HG03378 (cell line): ENCODE results near the gene LTBP1.

Experiments
- ATAC-seq: cut with Tn5 transposase; IDR thresholded peaks from one replicate; pipeline ENCODE4 v1.9.1; 2021; ENCODE audit warnings: mild to moderate bottlenecking, moderate library complexity; ENCODE audit not compliant: unreplicated experiment

Gene LTBP1

GRCh38 chr2:33069894-33070651, 123.3 kb downstream of the LTBP1 start:
- peak; percentile 89 for ATAC-seq

DNA sequence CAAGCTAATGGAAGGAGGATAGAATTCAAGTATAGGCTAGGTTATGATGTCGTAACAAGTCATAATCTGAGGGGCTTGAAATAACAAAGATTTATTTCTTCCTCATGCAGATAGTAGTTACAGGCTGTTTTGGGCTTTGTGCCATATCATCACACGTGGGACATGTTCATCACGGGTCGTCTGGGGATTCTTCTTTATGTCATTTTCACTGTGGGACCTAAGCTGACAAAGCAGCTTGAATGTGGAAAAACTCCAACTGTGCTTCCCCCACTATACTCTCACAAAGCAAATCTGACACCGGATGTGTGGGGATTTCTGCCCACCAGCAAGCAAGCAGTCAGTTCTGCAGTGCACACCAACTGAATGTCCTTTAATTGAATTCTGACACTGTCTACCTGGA, 124.8 kb downstream of the LTBP1 start:
- no peak for ATAC-seq

- ATAC-seq: no peak
Observed at GRCh38 chr2:33072614-33073013, 125.9 kb downstream of the LTBP1 start.

- no peak for ATAC-seq
Observed at GRCh38 chr2:33073018-33073417, 126.3 kb downstream of the LTBP1 start.

- ATAC-seq: no peak
Observed at GRCh38 chr2:33074197-33074596, 127.4 kb downstream of the LTBP1 start.

DNA sequence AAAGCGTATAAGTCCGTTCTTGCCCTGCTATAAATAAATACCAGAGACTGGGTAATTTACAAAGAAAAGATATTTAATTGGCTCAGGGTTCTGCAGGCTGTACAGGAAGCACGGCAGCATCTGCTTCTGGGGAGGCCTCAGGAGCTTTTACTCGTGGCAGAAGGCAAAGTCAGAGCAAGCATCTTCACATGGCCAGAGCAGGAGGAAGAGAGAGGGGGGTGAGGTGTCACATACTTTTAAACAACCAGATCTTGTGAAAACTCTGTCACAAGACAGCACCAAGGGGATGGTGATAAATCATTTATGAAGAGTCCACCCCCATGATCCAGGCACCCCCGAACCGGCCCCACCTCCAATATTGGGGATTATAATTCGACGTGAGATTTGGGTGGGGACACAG, 130.6 kb downstream of the LTBP1 start:
- no peak for ATAC-seq

- ATAC-seq: peak; percentile 56
Observed at GRCh38 chr2:33077844-33078243, 131.1 kb downstream of the LTBP1 start.

DNA sequence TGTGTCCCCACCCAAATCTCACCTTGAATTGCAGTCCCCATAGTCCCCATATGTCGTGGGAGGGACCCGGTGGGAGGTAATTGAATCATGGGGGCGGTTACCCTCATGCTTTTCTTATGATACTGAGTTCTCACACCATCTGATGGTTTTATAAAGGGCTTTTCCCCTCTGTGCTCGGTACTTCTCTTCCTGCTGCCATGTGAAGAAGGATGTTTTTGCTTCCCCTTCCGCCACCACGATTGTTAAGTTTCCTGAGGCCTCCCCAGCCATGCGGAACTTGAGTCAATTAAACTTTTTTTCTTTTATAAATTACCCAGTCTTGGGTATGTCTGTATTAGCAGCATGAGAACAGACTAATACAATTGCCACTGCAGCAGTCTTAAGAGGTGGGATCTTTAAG, 134.9 kb downstream of the LTBP1 start:
- ATAC-seq: no peak

DNA sequence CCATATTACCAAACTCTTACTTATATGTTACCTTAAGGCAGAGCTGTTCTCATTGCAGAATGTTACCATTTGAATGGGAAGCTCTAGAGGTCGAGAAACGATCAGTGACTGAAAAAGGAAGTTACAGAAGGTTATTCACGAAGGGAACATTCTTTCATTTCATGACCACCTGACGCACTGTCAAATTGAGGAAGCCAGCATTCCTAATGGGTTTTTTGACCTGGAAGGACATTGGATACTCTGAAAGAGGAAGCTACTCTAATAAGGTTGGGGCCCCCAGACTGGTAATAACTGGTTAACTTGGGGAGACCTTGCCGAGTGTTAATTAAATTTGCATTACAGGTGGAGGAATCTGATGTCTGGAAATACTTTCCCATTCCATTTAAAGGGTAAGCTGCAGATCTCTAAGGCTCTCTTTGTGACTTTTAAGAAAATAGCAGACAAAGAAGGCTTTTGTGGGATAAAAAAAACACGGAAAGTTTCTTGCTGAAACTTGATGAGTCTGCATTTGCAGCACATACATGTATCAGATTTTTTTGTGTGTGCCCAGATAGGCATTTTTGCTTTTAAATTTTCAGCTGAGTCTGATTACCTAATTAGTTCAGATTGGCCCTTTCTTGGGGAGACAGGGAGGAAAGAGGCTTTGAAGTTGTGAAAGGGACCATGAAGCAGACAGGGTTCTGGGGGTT, 137.1 kb downstream of the LTBP1 start:
- ATAC-seq: no peak

DNA sequence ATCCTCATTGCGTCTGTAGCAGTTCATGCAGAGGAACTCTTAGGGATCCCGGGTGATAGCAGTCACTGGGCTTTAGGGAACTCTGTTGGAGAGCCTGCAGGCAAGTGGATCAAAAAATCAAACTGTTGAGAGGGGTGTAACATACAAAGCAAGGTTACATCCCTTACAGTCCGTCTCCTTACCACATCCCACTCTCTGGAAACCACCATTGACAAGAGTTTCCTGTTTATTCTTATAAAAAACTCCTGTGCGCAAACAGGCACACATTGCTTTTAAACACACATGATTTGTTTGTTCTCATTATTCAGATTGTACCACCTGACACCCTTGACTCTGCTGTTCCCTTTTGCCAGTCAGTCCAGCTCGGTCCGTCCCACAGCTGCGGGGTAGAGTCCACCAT, 137.7 kb downstream of the LTBP1 start:
- no peak for ATAC-seq

GRCh38 chr2:33085646-33086045, 138.9 kb downstream of the LTBP1 start:
- no peak for ATAC-seq

DNA sequence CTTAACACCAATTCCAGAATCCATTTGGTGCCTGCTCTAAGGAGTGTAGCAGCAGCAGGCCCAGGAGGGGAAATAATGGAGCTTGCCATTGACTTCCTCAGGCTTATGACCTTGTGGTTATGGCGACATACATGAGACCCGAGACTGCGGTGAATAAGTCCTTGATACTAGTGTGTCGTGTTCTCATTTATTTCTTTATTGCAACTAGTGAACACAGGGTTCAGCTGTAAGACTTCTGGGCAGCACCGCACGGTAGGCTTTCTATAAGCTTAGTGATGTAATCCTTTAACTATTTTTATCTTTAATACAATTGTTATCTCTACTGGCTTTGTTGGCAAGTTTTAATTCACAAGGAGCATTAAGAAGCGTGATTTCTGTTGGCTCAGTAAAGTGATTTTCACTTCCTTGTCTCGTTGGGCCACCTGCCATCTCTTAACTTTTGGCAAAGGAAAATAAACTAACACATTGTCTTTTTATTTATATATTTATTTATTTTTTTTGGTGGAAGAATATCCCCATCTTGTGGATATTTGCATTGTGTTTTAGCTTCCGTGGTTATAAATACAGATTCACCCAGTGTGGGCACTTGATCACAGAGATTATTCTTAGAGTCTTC, 139.8 kb downstream of the LTBP1 start:
- ATAC-seq: no peak

- no peak for ATAC-seq
Observed at GRCh38 chr2:33090553-33091134, 143.9 kb downstream of the LTBP1 start.

- no peak for ATAC-seq
Observed at GRCh38 chr2:33091541-33092123, 144.9 kb downstream of the LTBP1 start.

DNA sequence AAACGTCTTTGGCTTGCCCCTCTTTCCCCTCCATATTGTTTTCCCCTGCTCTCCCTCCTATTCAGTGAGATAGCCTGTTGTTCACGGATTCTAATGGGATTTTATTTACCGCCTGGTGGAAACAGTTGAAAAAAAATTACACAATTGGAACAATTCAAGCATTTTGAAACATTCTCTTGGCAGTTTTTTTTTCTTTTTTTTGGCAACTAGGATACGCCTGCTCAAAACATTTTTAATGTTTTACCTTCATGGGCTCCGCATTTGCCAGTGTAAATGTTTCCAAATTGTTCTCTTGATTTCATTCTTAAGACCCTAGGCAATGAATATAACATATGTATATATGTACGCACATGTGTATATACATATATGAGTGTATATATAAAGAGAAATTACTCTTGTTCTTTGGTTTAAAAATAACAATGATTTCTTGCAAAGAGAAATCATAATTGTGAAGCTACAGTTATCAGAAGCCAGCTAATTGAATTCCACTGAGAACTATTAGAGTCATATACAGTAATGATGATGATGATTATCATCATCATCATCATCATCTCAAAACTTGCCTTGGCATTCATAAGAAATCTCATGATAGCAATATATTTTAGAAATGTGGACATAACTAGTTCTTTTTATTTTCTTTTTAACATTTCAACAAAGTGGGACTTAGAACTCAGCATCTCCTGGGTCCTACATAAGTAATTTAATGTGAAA, 146.7 kb downstream of the LTBP1 start:
- no peak for ATAC-seq

DNA sequence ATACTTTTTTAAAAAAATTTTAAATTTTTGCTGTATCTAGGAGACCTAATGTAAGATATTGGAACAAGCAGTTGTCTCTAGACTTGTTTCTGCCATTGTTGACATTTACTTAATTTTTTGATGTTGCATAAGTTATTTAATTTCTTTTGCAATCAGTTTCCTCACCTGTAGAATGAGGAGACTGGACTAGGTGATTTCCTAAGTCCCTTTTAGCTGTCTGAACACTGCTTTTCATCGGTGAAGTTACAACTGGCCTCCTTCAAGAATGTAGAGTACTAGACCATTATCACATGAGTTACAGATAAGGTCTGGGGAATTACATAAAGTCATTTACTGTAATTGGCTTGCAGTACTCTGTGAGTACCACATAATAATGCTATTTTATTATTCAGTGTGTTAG, 147.6 kb downstream of the LTBP1 start:
- ATAC-seq: no peak

DNA sequence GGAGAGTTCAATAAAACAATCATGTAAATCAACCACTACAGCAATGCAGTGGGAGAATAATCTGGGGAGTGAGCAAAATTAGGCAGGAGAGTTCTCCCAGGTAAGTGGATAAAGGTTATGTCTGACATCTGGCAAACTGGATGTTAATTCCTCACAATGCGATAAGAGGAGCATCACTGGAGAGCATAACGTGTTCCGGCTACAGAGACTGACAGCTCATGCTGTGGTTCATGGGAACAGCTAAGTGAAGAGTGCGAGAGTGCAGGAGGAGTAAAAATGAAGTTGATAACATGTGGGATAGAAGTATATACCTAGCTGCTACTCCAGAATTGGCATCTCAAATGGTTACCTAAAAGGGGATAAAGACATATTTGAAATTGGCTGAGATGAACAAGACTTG, 153.2 kb downstream of the LTBP1 start:
- ATAC-seq: no peak

- ATAC-seq: no peak
Observed at GRCh38 chr2:33100921-33101320, 154.2 kb downstream of the LTBP1 start.

DNA sequence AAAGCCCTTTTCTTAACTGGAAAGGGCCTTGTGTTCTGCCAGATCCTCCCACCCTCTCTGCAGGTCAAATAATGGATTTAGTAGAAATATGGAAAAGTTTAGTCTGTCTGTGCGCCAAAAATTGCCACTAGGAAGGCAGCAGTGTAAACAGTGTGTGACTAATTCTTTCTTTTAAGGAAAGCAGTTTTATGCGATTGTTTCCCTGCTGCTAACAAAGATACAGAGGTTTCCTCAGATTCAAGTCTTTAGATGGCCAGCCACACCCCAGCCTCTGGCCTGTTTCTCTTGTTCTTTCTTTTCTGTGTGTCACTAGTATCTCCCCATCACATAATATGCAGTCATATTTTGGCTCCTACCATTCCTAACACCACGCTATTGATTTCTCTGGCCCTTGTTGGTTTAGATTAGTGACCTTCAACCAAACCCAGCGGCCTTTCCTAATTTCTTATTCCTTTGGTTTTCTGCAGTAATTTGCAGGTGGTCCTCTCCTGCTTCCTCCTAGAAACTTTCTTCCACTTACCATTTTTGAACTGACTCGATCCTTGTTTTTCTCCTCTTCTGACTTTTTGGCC, 157.4 kb downstream of the LTBP1 start:
- no peak for ATAC-seq

GRCh38 chr2:33104726-33105125, 158.0 kb downstream of the LTBP1 start:
- no peak for ATAC-seq
